KMS-11 (cell line): Measurements from ENCODE around the gene UNG.

ENCODE experiments used
- H2AFZ ChIP-seq: fragments of 200-600 bp; sonication (generic); 2 replicates; pipeline ENCODE4 v1.6.1; 2016; ENCODE audit warnings: antibody characterized with exemption, mixed run types, low read depth
- H3K27ac ChIP-seq: fragments of 200-600 bp; sonication (generic); 2 replicates; pipeline ENCODE4 v1.6.1; 2016; ENCODE audit warnings: mild to moderate bottlenecking, mixed run types
- H3K27me3 ChIP-seq: fragments of 200-600 bp; sonication (generic); 2 replicates; pipeline ENCODE4 v1.6.1; 2017; ENCODE audit warnings: mild to moderate bottlenecking, low read depth, mixed run types, moderate library complexity; ENCODE audit not compliant: insufficient read depth
- H3K36me3 ChIP-seq: fragments of 200-600 bp; sonication (generic); 2 replicates; pipeline ENCODE4 v1.6.1; 2017; ENCODE audit warnings: mild to moderate bottlenecking, mixed run types; ENCODE audit not compliant: insufficient read depth
- H3K4me1 ChIP-seq: fragments of 200-600 bp; sonication (generic); 2 replicates; pipeline ENCODE4 v1.6.1; 2016; ENCODE audit warnings: mild to moderate bottlenecking, low read depth, mixed run types; ENCODE audit not compliant: poor library complexity, severe bottlenecking
- H3K4me2 ChIP-seq: fragments of 200-600 bp; sonication (generic); 2 replicates; pipeline ENCODE4 v1.7.0; 2016; ENCODE audit warnings: mild to moderate bottlenecking, mixed run types
- H3K4me3 ChIP-seq: fragments of 200-600 bp; sonication (generic); IDR thresholded peaks from 2 replicates; pipeline ENCODE4 v1.6.1; 2017; ENCODE audit warnings: low read depth, low read length, mixed read lengths; ENCODE audit not compliant: insufficient read depth
- H3K79me2 ChIP-seq: fragments of 200-600 bp; sonication (generic); 2 replicates; pipeline ENCODE4 v1.6.1; 2016; ENCODE audit warnings: low read depth, mixed run types; ENCODE audit not compliant: insufficient read depth
- H3K9ac ChIP-seq: fragments of 200-600 bp; sonication (generic); 2 replicates; pipeline ENCODE4 v1.6.1; 2016; ENCODE audit warnings: mild to moderate bottlenecking, mixed run types
- H4K20me1 ChIP-seq: fragments of 200-600 bp; sonication (generic); 2 replicates; pipeline ENCODE4 v1.6.1; 2016; ENCODE audit warnings: mild to moderate bottlenecking, mixed run types; ENCODE audit not compliant: insufficient read depth
- CTCF ChIP-seq: fragments of 200-600 bp; sonication (generic); conservative IDR thresholded peaks from 2 replicates; pipeline ENCODE4 v1.6.1; 2017; ENCODE audit warnings: low read depth, mild to moderate bottlenecking, antibody characterized with exemption, low read length, moderate library complexity, mixed read lengths

The UNG gene

DNA sequence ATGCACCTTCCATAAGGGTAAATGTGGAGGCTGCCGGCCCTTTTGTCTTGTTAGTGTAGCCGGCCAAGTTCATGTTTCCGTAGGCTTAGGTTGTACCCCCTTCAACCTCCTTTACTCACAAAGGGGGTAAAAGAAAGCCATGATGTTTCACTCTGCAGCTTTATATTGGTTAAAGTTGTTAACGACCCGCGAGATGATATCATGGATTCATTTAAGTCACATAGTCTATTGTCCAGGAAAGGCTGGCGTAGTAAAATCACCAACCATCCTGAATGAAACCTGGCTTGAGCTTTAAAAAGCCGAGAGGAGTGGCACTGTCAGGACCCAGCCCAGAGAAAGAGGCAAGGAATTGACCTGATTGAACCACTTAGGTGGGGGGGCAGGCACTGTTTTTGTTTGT is 1.3 kb downstream of the UNG start:
- Histone ChIP-seq H4K20me1 (no peaks in the 10 kb centered on the region), H3K4me2 (peak overlapping the region; percentile 38), H3K27ac (peak overlapping the region; percentile 18; the same call in 1 of the 2 replicates), H3K4me1 (peaks cover 24% of the 10 kb centered on the region), H3K9ac (peak overlapping the region; percentile 82; the same call in 1 of the 2 replicates), H2AFZ (peak overlapping the region; percentile 19; the same call in 1 of the 2 replicates), H3K79me2 (no peaks in the 10 kb centered on the region; the same call in 1 of the 2 replicates), H3K4me3 (no peak overlapping the region), H3K36me3 (no peaks in the 10 kb centered on the region), H3K27me3 (no peaks in the 10 kb centered on the region)
- no peak for TF ChIP-seq CTCF

DNA sequence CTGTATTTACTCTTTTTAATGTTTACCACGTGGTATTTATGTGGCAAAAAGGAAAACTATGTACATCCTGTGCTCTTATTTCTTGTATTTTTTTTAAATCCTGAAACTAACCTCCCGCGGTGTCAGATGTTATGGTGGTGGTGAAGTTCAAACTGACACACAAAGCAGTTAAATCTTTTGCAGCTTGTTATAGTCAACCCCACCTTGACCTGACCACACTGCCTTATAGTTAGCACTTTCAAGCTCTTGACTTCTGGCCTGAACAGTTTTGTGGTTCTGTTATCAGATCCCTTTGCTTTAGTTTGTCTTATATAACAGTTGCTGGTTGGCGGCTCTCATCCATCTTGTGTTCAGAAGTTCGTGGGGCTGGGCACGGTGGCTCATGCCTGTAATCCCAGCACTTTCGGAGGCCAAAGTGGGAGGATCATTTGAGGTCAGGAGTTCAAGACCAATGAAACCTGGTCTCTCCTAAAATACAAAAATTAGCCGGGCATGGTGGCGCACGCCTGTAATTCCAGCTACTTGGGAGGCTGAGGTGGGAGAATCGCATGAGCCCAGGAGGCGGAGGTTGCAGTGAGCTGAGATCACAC is 2.1 kb downstream of the UNG start:
- Histone ChIP-seq H3K27me3 (no peaks in the 10 kb centered on the region), H3K4me3 (no peak overlapping the region), H3K36me3 (no peaks in the 10 kb centered on the region), H2AFZ (no peak overlapping the region), H3K4me2 (peak overlapping the region; percentile 38), H3K4me1 (peaks cover 21% of the 10 kb centered on the region), H4K20me1 (no peaks in the 10 kb centered on the region), H3K9ac (no peak overlapping the region; the same call in 1 of the 2 replicates), H3K79me2 (no peaks in the 10 kb centered on the region; the same call in 1 of the 2 replicates), H3K27ac (peak overlapping the region; percentile 18; the same call in 1 of the 2 replicates)
- TF ChIP-seq CTCF, result no peak

- H4K20me1 ChIP-seq, result no peaks in the 10 kb centered on the region
- H3K27me3 ChIP-seq, result no peaks in the 10 kb centered on the region
- H3K36me3 ChIP-seq, result no peaks in the 10 kb centered on the region; the same call in 1 of the 2 replicates
- no peak overlapping the region for H3K4me3 ChIP-seq
- no peaks in the 10 kb centered on the region; the same call in 1 of the 2 replicates for H3K79me2 ChIP-seq
- H3K4me2 ChIP-seq, result no peak overlapping the region; the same call in 1 of the 2 replicates
- H3K4me1 ChIP-seq, result peaks cover 21% of the 10 kb centered on the region
- no peak overlapping the region for H3K9ac ChIP-seq
- no peak for TF ChIP-seq CTCF
- no peak overlapping the region for H2AFZ ChIP-seq
- H3K27ac ChIP-seq, result no peak overlapping the region
Observed at GRCh38 chr12:109100741-109101140, 3.3 kb downstream of the UNG start.

DNA sequence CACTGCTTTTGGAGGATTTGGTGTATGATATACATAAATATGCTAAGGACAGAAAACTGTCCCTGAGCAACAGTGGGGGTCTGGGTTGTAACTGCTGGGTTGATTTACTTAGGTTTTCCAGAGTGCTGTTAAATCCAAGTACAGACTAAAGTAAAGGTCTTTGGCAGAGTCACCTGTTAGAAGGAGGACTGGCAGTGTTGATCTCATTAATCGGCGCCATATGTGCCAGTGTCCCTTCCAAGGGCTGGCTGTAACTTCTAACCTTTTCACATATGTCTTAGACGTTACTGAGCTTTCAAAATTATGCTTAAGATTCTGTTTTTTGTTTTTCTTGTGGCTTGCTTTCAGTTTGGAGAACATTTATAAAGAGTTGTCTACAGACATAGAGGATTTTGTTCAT is 5.1 kb downstream of the UNG start:
- Histone ChIP-seq H3K79me2 (no peaks in the 10 kb centered on the region; the same call in 1 of the 2 replicates), H3K4me3 (no peak overlapping the region), H4K20me1 (no peaks in the 10 kb centered on the region), H2AFZ (no peak overlapping the region), H3K4me1 (peaks cover 21% of the 10 kb centered on the region), H3K27ac (no peak overlapping the region), H3K36me3 (no peaks in the 10 kb centered on the region; the same call in 1 of the 2 replicates), H3K27me3 (no peaks in the 10 kb centered on the region), H3K4me2 (no peak overlapping the region), H3K9ac (no peak overlapping the region)
- TF ChIP-seq CTCF, result no peak
